ENCODE data around the gene DLX5.

DLX5 gene

GRCh38 chr7:97025983-97026714 is 1.5 kb upstream of the DLX5 start:
- peaks cover 5% of the 10 kb centered on the region for H3K4me1 ChIP-seq
- no peak for TF ChIP-seq CTCF (IDR thresholded peaks at IDR 0.05)
- no peaks in the 10 kb centered on the region for H3K36me3 ChIP-seq (ENCODE audit: control insufficient read depth, insufficient read depth, low read length)
- H3K9me3 ChIP-seq (ENCODE audit: control insufficient read depth, low read length) = no peaks in the 10 kb centered on the region
- H3K27me3 ChIP-seq (ENCODE audit: control insufficient read depth, insufficient read depth, low read length) = peaks cover 16% of the 10 kb centered on the region
- H3K4me3 ChIP-seq (ENCODE audit: low read depth, low read length) = no peak overlapping the region
- no peak overlapping the region for H3K9ac ChIP-seq
- H3K27ac ChIP-seq = no peak overlapping the region
- peak overlapping the region; percentile 29 for H3K4me2 ChIP-seq (ENCODE audit: low read length)
- peak overlapping the region; percentile 59 for H2AFZ ChIP-seq
- no peaks in the 10 kb centered on the region for H3K79me2 ChIP-seq

- H3K27ac ChIP-seq = no peak overlapping the region
- H2AFZ ChIP-seq = no peak overlapping the region
- no peaks in the 10 kb centered on the region for H3K79me2 ChIP-seq
- peak overlapping the region; percentile 15 for H3K4me2 ChIP-seq (ENCODE audit: low read length)
- peaks cover 5% of the 10 kb centered on the region for H3K4me1 ChIP-seq
- peaks cover 17% of the 10 kb centered on the region for H3K27me3 ChIP-seq (ENCODE audit: control insufficient read depth, insufficient read depth, low read length)
- H3K36me3 ChIP-seq (ENCODE audit: control insufficient read depth, insufficient read depth, low read length) = no peaks in the 10 kb centered on the region
- no peaks in the 10 kb centered on the region for H3K9me3 ChIP-seq (ENCODE audit: control insufficient read depth, low read length)
- no peak for TF ChIP-seq CTCF (IDR thresholded peaks at IDR 0.05)
- no peak overlapping the region for H3K9ac ChIP-seq
- H3K4me3 ChIP-seq (ENCODE audit: low read depth, low read length) = no peak overlapping the region
Measured at GRCh38 chr7:97025130-97025499, 484 bp upstream of the DLX5 start.

GRCh38 chr7:97022491-97023306 is 1.9 kb downstream of the DLX5 start:
- no peaks in the 10 kb centered on the region for H3K36me3 ChIP-seq (ENCODE audit: control insufficient read depth, insufficient read depth, low read length)
- no peaks in the 10 kb centered on the region for H3K79me2 ChIP-seq
- H3K4me1 ChIP-seq = peaks cover 5% of the 10 kb centered on the region
- H2AFZ ChIP-seq = no peak overlapping the region
- peaks cover 21% of the 10 kb centered on the region for H3K27me3 ChIP-seq (ENCODE audit: control insufficient read depth, insufficient read depth, low read length)
- no peaks in the 10 kb centered on the region for H3K9me3 ChIP-seq (ENCODE audit: control insufficient read depth, low read length)
- H3K27ac ChIP-seq = no peak overlapping the region
- H3K4me2 ChIP-seq (ENCODE audit: low read length) = no peak overlapping the region
- H3K4me3 ChIP-seq (ENCODE audit: low read depth, low read length) = no peak overlapping the region
- H3K9ac ChIP-seq = no peak overlapping the region
- TF ChIP-seq CTCF (IDR thresholded peaks at IDR 0.05) = no peak

- Histone ChIP-seq H3K9ac (no peak overlapping the region), H3K4me1 (peaks cover 4% of the 10 kb centered on the region), H2AFZ (no peak overlapping the region), H3K36me3 (ENCODE audit: control insufficient read depth, insufficient read depth, low read length) (no peaks in the 10 kb centered on the region), H3K4me2 (ENCODE audit: low read length) (no peak overlapping the region), H3K27ac (no peak overlapping the region), H3K4me3 (ENCODE audit: low read depth, low read length) (no peak overlapping the region), H3K27me3 (ENCODE audit: control insufficient read depth, insufficient read depth, low read length) (peaks cover 21% of the 10 kb centered on the region), H3K9me3 (ENCODE audit: control insufficient read depth, low read length) (no peaks in the 10 kb centered on the region), H3K79me2 (no peaks in the 10 kb centered on the region)
- TF ChIP-seq CTCF (IDR thresholded peaks at IDR 0.05) = no peak
Measured at GRCh38 chr7:97021747-97022490, 2.7 kb downstream of the DLX5 start.
